T-helper 22 cell (primary cell): ENCODE results near the gene CES5A.
"Not testable (repeated sequence)": the region's sequence is repeated elsewhere in the genome, so short reads cannot be mapped to it uniquely, and the experiment has no call there.

Experiments
- DNase-seq: peaks from one replicate; pipeline ENCODE4 v3.0.0-alpha.2; 2020; ENCODE audit warnings: low read depth

The CES5A gene

DNA sequence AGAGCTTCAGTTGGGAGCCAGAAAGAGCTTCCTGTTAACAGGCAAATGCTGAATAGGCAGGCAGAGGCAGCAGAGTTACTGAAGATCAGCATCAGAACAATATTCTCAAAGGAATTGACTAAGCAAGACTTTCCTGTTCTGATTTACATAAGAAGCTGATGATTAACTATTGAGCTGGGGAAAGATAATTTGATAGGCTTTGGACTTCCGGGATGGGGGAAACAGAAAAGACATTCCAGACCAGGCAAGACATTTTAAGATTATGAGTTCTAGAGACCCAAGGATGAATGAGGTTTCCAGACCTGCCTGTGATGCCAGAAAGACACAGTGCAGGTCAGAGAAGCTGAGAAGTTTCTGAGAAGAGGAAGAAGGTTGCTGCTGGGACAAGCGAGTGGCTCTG lies at the start of gene CES5A:
CES5A (minus strand) TSS at position 101 of the 400 bp plus-strand sequence. CDS start 152 bp downstream, outside the sequence.
- DNase-seq: no peak

DNA sequence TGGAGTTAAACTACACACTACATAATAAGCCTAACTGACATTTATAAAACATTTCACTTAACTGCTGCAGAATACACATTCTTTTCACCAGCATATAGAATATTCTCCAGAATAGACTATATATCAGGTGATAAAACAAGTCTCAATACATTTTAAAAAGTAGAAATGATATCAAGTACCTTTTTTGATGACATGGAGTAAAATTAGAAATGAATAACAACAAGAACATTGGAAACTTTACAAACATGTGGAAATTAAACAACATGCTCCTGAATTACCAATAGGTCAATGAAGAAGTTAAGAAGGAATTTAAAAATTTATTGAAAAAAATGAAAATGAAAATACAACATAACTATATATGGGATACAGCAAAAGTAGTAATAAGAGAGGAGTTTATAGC lies 47.5 kb upstream of the CES5A start:
- no peak for DNase-seq

DNA sequence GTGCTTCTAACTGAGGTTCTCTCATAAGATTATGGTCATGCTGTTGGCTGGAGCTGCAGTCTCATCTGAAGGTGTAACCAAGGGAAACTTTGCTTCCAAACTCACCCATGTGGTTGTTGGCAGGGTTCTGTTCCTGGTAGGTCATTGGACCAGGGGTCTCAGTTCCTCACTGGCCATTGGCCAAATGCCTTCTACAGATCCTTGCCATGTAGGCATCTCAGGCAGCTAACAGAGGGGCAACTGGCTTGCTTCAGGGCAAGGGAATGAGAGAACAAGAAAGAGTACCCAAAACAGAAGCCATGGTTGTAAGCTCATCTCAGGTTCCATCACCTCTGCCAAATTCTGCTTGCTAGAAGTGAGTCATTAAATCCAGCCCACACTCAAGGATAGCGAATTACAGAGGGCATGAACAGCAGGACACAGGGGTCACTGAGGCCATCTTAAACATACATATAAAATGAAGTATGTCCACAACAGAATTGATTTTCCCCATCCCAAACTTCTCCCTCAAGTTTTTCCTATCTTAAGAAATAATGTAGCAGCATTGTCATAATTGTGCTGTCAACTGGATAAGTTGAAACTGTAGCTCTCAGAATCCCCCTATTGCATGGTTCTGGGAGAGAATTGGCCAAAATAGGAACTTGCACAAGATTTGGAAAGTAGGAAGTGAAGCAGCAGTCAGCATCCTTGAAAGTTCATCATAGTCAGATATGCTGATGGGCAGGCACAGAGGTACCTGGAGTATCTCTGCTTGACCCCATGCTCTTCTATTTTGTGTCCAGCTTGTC lies 42.4 kb upstream of the CES5A start:
- DNase-seq: no peak

GRCh38 chr16:55915096-55915827 lies 40.1 kb upstream of the CES5A start:
- DNase-seq: no peak

DNA sequence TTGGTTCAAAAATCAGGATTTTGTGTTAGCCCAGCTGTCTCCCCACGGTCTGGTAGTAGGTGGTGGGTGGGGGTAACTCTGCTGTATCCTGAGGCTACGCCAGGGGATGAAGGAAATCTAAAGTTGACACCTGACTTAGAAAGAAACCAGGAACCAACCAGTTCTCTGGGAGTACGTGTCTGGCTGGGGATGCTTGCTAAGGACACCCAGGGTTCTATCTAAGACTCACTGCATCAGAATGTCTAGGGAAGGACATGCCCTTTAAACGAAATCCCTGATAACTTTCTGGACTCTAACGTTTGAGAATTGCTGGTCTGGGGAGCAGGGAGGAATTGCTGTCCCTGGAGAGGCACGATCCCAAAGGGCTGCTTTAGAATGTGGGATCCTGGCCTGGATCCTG lies 39.2 kb upstream of the CES5A start:
- DNase-seq: no peak

GRCh38 chr16:55913716-55914115 lies 38.5 kb upstream of the CES5A start:
- no peak for DNase-seq

GRCh38 chr16:55913121-55913520 lies 37.9 kb upstream of the CES5A start:
- DNase-seq: not testable (repeated sequence)

DNA sequence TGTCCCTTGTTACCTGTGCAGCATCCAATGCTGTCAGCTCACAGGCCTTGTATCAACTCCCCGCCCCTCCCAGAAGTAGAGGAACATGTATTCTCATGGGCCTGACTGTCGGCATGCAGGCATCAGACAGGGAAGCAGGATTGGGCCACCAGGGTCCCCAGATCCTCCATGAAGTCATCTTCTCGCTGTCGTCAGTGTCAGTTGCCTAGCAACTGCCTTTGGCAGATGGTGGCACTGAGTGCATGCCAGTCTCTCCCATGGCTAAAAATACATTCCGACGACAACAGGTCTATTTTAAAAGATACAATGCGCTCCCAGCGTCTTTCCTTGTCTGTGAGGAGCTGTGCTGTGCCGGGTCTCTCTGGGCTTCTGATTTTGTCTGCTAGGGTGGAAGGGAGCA lies 36.8 kb upstream of the CES5A start:
- DNase-seq: no peak

DNA sequence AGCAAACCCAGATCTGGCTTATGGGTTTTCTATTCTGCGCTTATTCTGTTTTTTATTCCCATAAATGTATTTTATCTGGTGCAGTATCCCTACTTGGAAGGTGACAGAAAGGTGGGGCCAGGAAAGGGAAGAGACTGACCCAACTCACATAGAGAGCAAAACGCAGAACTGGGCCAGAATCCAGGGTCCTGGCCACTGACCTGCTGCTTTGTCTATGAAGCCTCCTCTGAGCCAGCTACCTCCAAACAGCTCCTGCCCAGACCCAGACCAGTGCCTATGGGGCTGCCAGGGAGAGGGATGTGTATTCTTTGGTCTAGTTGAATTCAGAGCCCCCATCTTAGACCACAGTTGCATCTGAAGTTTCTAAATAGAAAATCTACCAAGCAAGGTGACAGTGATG lies 36.4 kb upstream of the CES5A start:
- DNase-seq: no peak

DNA sequence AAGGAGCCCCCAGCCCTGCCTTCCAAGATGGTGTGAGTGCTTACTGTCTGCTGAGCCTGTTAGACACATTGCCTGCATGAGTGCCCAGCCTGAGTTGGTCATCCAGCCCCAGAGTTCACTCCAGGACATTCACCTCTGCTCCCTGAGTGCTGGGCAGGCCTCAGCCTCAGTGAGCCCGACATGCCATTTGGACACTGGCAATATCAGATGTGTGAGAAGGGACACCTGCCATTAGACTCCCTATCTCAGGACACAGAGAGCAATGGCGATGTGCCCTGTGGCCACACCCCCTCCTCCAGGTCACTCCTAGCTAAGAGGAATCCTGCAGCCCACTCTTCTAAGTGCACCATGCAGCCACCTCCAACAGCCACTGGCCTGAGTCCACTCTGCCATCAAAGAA lies 34.7 kb upstream of the CES5A start:
- no peak for DNase-seq

- no peak for DNase-seq
Observed at GRCh38 chr16:55908641-55909040, 33.5 kb upstream of the CES5A start.

GRCh38 chr16:55907661-55908060 lies 32.5 kb upstream of the CES5A start:
- DNase-seq: no peak

DNA sequence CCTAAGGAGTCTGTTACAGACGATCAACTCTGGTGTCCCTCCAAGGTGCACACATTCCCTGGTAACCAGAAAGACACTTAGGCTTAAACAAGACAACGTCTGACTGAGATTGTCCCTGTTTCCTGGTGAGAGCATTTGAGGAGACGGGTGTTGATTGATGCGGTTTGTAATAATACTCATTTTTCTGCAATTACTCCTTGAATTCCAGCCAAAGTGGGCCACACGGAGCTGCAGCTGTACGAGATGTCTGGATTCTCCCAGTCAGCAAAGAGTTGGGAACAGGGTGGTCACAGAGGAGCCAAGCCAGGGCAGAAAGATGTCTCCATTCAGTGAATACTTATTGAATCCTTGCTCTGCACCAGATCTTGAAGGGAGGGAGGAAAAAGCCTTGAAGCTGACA lies 30.9 kb upstream of the CES5A start:
- DNase-seq: no peak

DNA sequence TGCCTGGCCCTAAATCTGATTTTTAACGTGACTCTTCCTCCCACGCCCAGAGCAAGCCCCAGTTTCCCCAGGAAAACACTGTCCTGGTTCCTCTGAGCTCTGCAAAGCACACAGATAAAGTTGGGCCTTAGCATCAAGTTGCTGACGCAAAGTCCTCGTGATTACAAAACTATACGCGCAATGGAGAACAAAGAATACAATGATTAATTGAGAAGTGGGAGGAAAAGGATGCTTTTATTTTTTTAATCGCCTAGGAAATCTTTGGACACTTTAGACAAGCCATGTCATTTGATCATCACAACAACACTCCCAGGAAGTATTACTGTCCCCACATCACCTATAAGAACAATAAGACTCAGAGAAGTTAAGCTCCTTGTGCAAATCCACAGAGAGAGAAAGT lies 30.5 kb upstream of the CES5A start:
- DNase-seq: no peak

DNA sequence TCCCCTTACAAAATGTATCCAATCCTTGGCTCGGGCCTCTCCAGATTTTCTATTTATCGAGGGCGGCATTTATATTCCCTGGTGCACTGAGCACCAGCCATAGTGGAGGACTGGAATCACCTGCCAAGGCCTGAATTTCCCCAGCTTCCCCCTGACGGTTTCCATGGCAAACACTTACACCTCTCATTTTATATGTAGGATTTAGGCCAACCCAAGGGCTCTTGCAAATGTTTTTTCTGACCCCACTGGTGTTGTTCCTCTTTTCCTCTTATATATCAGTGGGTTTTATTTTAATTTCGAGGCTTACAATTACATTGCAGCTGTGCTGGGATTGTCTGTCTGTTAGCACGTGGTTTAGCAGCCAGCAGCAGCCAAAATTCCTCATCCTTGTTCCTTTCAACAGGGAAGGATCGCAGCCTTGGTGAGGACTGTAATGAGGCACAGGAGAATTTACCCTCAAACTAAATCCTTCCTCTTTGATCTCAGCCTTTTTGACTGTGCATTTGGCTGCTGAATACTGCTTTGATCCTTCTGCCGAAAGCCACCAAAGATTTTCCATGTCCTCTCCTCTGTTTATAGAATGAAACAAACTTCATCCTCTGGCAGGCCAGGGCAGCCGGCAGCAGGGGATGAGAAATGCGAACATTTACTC lies 26.5 kb upstream of the CES5A start:
- DNase-seq: no peak

GRCh38 chr16:55900616-55901393 lies 25.6 kb upstream of the CES5A start:
- no peak for DNase-seq

- DNase-seq: no peak
Observed at GRCh38 chr16:55899857-55900256, 24.7 kb upstream of the CES5A start.

DNA sequence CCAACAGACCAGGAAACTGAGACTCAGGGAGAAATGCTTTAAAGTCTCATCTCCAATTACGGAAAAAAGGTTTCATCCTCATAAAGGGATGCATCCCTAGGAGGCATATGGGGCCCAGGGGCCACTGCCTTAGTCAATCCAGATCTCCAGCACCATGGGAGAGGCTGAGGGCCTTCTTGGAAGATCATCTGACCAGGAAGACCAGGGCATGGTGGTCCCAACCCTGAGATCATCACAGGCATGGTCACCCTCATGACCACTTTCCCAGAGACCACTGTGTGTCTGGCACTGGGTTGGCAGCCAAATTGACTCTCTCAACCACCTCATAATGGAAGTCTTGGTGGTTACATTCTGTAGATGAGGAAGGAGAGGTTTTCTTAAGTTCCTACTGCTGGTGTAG lies 23.4 kb upstream of the CES5A start:
- no peak for DNase-seq

DNA sequence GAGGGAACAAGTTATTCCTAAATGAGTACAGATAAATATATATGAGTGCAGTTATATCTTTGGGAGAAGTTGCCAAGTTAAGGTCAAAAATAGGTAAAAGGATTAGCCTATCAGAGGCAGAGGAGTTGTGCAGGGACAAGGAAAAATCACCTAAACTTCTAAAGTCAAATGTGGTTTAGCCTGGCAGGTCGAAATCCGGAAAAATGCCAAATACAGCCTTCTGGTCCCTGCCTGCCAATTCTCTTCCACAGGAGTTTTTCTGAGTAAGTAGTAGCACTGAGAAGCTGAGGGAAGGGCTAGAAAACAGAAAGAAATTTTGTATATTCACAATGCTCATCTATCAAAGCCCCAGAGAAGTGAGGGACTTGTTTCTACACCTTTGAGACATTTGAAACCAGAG lies 17.6 kb upstream of the CES5A start:
- DNase-seq: no peak

DNA sequence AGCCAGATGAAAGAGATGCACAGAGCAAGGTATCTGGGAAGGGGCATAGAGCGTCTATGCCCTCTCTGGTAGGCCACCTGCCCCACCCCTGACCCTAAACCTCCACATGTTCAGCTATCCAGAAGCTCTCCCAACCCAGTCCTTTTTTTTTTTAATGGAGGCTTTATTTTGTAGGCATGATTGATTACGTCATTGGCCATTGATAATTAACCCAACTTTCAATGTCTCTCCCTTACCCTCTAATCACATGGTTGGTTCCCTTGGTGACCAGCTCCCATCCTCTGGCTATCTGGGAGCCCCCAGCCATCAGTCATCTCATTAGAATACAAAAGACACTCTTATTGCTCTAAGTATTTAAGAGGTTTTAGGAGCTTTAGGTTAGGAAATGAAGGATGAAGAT lies 14.3 kb upstream of the CES5A start:
- DNase-seq: no peak

DNA sequence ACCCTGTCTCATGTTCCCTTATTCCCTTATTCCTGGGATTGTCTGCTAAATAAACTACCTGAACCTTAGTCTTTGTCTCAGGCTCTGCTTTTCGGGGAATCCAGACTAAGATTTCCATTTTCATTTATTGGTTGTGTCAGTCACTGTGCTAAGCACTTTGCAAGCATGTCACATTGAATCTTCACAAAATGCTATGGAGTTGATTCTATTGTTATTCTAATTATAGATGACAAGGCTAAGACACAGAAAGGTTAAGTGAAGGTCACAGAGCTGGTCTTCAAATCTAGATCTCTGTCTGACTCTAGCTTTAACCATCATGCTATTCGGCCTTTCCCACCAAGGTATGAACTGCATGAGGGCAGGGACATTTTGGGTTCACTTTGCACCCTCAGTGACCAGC lies 13.4 kb upstream of the CES5A start:
- no peak for DNase-seq

- DNase-seq: no peak
Observed at GRCh38 chr16:55876854-55877253, 1.7 kb upstream of the CES5A start.
